Right forelimb (tissue), 1 donor: Measurements from ENCODE around the gene KCNH5.

Source experiments
- DNase-seq: peaks from one replicate; pipeline ENCODE4 v3.0.0-alpha.2; 2018

The KCNH5 gene

DNA sequence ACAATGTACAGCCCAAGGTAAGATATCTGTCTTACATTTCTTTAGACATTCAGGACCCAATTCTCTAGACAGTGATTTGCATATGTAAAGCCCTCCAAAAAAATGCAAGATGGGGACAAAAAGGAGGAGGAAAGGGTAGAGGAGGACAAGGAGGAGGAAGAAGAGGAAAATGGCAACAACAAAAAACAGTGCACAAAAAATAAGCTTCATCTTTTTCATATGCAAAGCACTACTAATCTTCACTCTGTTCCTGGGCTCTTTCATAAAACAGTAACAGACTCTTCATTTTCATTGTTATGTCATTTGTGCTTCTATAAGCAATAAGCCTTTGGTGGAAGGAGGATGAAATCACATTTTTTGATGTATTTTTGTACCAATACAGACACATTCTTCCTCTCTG, 61.4 kb downstream of the KCNH5 start:
- no peak for DNase-seq

DNA sequence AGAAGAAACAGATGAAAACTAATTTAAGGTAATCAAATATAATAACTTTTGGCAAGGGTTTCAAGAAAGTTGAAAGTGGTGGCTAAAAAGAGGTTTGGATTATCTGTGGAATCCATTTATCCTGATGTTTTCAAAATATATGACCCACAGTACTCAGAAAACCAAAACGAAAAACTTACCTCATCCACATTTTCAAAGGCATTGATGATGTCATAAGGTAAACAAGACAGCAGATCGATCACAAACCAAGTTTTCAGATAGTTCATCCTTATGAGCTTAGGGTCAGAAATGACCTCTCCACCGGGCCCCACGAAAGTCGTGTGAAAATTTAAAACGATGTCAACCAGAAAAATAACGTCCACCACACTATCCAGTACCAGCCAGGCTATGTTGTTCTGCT, 64.6 kb downstream of the KCNH5 start:
- DNase-seq: no peak

GRCh38 chr14:62957562-62957961, 87.7 kb downstream of the KCNH5 start:
- DNase-seq: no peak

DNA sequence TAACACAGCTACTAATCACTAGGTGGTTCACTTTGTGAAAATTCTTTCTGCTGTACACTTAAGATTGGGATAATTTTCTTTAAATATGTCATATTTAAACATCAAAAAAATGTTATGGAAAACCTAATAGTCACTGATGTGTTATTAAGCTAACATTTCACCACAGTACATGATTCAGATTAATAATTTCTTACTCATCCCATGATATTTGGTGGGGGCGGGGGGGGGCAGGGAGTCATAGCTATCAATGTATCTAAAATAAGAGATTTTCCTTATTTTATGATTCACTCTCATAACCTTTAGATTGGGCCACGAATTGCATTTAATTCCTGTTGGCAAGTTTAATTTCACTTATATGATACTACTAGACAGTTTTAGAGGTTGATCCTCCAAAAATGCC, 88.8 kb downstream of the KCNH5 start:
- DNase-seq: no peak

- DNase-seq: no peak
These were observed 91.1 kb downstream of the KCNH5 start for GRCh38 chr14:62954165-62954564.

DNA sequence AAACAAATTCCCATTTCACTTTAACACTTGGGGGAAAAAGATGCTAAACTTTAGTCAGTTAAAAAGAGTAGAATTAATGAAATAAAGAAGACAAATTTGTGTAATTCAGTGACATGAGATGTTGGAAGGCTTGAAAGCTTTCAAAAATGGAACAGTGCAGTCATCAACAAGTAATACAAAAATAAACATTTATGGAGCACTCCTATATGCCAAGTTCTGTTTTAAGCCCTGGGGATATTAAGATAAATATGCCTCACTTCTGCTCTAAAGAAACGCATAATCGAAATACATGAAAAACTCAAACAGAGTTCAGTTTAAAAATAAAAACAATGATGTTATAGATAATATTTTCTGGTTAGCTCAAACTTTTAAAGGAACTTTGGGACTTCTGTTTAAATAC, 93.0 kb downstream of the KCNH5 start:
- DNase-seq: no peak

DNA sequence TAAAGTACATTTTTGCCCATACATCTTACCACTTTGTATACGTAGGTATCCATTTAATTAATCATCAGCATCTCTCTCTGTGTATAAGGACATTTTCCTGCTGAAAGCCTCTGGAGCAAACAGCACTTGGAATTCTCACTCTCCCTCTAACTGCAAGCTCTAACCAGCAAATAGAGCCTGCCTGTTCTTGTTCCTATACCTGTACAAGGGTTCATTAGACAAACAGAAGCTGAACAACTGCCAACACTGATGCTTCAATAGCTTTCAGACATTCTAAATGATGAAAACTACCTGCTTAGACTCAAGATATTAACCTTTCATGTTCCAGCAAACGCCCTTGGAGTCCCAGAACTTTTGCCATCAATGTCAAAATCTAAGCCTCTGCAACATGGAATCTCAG, 98.0 kb downstream of the KCNH5 start:
- no peak for DNase-seq

DNA sequence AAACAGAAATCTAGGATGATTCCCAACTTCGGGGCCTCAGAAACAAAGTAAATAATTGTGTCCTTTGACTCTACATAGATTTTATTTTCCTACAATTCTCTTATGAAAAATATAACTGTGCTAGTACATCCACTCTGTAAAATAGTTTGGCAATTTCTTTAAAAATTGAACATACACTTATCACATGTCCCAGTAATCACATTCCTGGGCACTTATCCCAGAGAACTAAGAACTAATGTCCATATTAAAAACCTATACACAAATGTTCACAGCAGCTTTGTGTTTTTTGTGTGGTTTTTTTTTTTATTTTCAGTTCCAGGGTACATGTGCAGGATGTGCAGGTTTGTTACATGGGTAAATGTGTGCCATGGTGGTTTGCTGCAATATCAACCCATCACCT, 99.0 kb downstream of the KCNH5 start:
- no peak for DNase-seq

DNA sequence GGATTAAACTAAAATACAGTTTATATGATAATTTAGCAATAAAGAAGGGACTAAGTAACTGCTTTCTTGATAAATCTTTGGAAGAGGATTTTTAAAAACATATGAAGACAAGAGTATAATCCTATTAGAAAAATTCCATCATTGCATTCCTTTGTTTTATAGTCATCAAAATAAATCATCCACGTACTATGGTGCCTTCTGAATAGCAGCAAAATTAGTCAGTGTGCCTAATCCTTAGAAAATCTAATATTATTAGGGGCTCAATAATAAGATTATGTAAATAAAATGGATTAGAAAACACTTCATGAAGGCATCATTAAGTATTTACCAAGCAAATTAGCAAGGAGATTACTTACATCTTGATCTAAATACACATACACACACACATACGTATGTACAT, 102.1 kb downstream of the KCNH5 start:
- no peak for DNase-seq

GRCh38 chr14:62939970-62940369, 105.3 kb downstream of the KCNH5 start:
- no peak for DNase-seq

GRCh38 chr14:62938778-62939177, 106.5 kb downstream of the KCNH5 start:
- no peak for DNase-seq

DNA sequence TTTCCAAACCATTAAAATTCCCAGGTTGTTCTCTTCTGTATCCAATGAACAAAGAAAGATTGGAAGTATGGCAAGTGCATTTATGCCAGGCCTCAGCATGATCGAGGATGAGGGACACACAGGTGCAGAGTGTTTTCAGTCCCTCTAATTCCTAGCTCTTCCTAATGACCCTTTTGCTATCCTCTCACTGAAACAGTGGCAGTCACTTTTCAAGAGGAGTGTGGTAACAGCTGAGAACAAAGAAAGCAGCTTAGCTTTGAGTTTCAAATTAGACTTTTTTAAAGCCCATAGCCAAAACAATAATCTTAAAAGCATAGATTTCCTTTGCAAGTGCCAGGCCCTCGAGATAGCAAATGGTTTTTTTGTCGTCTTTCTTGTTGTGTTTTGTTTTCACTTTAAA, 110.8 kb downstream of the KCNH5 start:
- no peak for DNase-seq

GRCh38 chr14:62921466-62921865, 123.8 kb downstream of the KCNH5 start:
- DNase-seq: no peak

DNA sequence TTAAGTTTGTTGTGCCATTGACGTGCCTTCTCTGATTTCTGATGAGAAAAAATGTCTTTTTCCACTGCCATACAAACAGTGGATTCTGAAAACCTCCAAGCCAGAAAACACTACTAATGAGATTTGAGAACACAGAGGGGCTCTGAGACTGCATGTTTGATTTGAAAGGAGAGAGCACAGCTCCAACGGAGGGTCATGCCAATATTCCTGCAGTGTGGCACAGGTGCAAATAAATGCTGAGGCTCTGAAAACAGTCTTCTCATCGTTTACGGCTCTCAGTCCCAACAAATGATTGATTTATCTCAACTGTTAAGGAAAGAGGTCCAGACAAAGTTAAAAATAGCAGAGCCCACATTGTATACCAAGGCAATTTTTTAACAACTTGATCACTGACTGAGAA, 128.7 kb downstream of the KCNH5 start:
- no peak for DNase-seq

DNA sequence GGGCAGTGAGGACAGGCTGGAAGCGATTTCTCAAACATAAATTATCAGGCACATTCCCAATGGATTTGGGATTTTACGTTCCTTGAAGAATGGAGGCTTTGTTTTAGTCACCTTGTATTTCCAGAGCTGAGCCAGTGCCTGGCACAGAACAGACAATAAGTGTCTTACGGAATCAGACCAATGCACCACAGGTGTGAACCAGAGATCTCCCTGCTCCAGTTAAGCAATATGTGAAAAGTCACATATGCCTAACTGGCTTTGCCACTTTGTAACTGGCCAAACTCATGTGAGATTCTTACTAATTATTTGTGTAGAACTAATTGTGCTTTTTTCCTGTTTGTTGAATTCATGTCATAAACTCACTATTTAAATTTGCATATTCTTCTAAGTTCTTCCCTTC, 130.4 kb downstream of the KCNH5 start:
- DNase-seq: no peak

DNA sequence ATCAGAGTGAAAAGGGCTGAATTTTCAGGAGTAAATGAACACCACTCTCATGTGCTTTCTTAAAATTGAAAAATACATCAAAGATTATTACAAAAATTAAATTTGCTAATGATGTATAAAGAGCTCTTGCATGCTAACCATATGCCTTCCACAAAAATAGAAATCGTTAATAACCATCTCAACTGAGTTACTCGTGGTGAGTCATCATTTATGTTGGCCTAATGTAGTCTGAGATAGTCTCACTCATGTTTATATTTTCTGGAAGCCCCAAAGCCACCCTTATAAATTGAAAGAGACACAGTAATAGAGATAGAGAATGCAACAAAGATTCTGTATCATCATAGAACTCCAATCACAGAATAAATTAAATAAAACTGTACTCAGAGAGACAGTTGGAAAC, 131.2 kb downstream of the KCNH5 start:
- DNase-seq: no peak

DNA sequence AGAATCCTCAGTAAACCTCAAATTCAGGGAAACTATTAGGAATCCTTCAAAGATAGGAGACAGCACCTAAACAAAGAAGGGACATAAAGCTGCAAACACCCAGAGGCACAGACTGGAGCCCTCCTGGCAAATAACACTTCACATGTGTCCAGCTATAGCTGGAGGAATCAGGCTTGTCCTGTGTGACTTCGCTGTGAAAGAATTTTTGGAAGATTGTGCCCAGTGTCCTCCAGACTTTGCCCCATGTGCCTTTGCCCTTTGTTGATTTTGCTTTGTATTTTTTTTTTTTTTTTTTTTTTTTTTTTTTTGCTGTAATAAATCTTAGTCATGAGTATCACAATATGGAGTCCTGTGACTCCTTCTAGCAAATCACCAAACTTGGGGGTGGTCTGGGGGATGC, 136.8 kb downstream of the KCNH5 start:
- no peak for DNase-seq

- DNase-seq: no peak
These were observed 139.7 kb downstream of the KCNH5 start for GRCh38 chr14:62905566-62905965.

- DNase-seq: no peak
These were observed 147.5 kb downstream of the KCNH5 start for GRCh38 chr14:62897771-62898170.

- DNase-seq: no peak
These were observed 148.3 kb downstream of the KCNH5 start for GRCh38 chr14:62896932-62897456.

DNA sequence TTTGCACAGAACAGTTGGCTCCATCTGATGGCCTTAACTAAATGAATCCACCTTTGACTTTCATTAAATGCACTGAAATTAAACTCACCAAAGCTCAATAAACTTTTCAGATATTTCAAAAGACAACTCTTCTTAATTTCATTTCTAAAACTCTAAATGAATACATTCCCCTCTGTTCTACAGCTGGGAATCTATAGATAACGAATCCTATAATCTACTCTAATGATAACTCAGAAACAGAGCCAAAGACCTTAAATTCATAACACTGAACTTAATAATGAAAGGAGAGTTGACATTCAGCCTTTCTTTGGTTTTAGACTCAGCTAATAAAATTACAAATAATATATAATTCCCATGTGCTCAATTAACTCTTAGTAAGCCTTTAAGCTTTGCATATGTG, 150.5 kb downstream of the KCNH5 start:
- DNase-seq: no peak

DNA sequence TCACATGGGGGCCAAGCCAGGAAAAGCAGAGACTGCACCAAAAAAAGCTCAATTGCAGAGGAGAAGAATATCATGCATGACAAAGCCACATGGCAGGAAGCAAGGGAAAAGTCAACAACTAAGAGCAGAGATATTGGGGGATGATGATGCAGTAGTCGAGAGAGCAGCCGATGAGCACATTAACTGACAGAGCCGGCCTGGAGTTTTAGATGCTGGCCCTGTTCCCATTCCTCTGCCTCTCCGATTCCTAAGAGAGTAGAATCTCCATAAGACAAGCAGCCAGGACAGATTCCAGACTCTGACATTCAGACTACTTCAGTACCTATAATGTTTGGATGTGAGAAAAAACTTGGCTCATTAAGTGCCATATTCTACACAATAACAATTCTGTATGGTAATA, 155.9 kb downstream of the KCNH5 start:
- DNase-seq: no peak

GRCh38 chr14:62886461-62886860, 158.8 kb downstream of the KCNH5 start:
- no peak for DNase-seq

DNA sequence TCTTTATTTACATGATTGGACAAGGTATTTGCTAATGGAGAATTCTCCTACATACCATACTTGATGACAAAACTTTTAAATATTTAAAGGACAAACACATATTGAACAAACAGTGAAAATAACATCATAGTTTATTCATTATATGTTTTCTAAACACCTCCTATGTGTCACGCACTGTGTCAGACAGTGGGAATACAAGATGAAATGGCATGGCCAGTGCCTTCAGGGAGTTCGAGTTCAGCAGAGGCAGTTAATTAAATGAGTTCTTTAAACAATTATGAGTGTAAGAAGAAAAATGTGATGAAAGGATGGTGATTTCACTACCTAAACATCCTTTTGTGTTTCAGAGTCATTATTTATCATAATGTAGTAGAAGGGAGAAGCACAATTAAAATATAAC, 159.8 kb downstream of the KCNH5 start:
- no peak for DNase-seq

GRCh38 chr14:62882967-62883366, 162.3 kb downstream of the KCNH5 start:
- DNase-seq: no peak

- DNase-seq: no peak
These were observed 178.9 kb downstream of the KCNH5 start for GRCh38 chr14:62866376-62866775.
